ENCODE data around the gene ADCY7.

Gene ADCY7

GRCh38 chr16:50304467-50305440, 38.4 kb downstream of the ADCY7 start:
- Histone ChIP-seq H3K79me2 (no peaks in the 10 kb centered on the region), H3K9me3 (ENCODE audit: control insufficient read depth, low read length) (no peaks in the 10 kb centered on the region), H3K27me3 (ENCODE audit: control insufficient read depth, insufficient read depth, low read length) (no peaks in the 10 kb centered on the region), H3K4me3 (ENCODE audit: low read depth, low read length) (no peak overlapping the region), H3K27ac (no peak overlapping the region), H3K36me3 (ENCODE audit: control insufficient read depth, insufficient read depth, low read length) (no peaks in the 10 kb centered on the region), H3K4me1 (no peaks in the 10 kb centered on the region), H3K4me2 (ENCODE audit: low read length) (no peak overlapping the region), H2AFZ (no peak overlapping the region), H3K9ac (no peak overlapping the region)
- no peak for TF ChIP-seq CTCF (IDR thresholded peaks at IDR 0.05)

GRCh38 chr16:50305441-50306061, 39.2 kb downstream of the ADCY7 start:
- H3K4me3 ChIP-seq (ENCODE audit: low read depth, low read length), result no peak overlapping the region

GRCh38 chr16:50306287-50306686, 39.9 kb downstream of the ADCY7 start:
- no peak for TF ChIP-seq CTCF (IDR thresholded peaks at IDR 0.05)
- Histone ChIP-seq H3K4me1 (no peaks in the 10 kb centered on the region), H3K4me3 (ENCODE audit: low read depth, low read length) (no peak overlapping the region), H2AFZ (no peak overlapping the region), H3K4me2 (ENCODE audit: low read length) (no peak overlapping the region), H3K36me3 (ENCODE audit: control insufficient read depth, insufficient read depth, low read length) (no peaks in the 10 kb centered on the region), H3K79me2 (no peaks in the 10 kb centered on the region), H3K9ac (no peak overlapping the region), H3K27ac (no peak overlapping the region), H3K9me3 (ENCODE audit: control insufficient read depth, low read length) (no peaks in the 10 kb centered on the region), H3K27me3 (ENCODE audit: control insufficient read depth, insufficient read depth, low read length) (no peaks in the 10 kb centered on the region)

More at GRCh38 chr16:50305441-50306061, 39.2 kb downstream of the ADCY7 start:
- no peak overlapping the region for H3K27ac ChIP-seq
- H3K4me1 ChIP-seq, result no peaks in the 10 kb centered on the region
- H3K27me3 ChIP-seq (ENCODE audit: control insufficient read depth, insufficient read depth, low read length), result no peaks in the 10 kb centered on the region
- no peak overlapping the region for H3K4me2 ChIP-seq (ENCODE audit: low read length)
- H3K36me3 ChIP-seq (ENCODE audit: control insufficient read depth, insufficient read depth, low read length), result no peaks in the 10 kb centered on the region
- no peak overlapping the region for H3K9ac ChIP-seq
- no peak for TF ChIP-seq CTCF (IDR thresholded peaks at IDR 0.05)
- no peaks in the 10 kb centered on the region for H3K9me3 ChIP-seq (ENCODE audit: control insufficient read depth, low read length)
- H2AFZ ChIP-seq, result no peak overlapping the region
- no peaks in the 10 kb centered on the region for H3K79me2 ChIP-seq

GRCh38 chr16:50308237-50308965, 42.0 kb downstream of the ADCY7 start:
- no peak overlapping the region for H3K4me2 ChIP-seq (ENCODE audit: low read length)
- no peak overlapping the region for H3K27ac ChIP-seq

More at GRCh38 chr16:50308237-50308965, 42.0 kb downstream of the ADCY7 start:
- no peak for TF ChIP-seq CTCF (IDR thresholded peaks at IDR 0.05)
- no peak overlapping the region for H2AFZ ChIP-seq
- H3K36me3 ChIP-seq (ENCODE audit: control insufficient read depth, insufficient read depth, low read length), result no peaks in the 10 kb centered on the region
- H3K79me2 ChIP-seq, result no peaks in the 10 kb centered on the region
- no peaks in the 10 kb centered on the region for H3K9me3 ChIP-seq (ENCODE audit: control insufficient read depth, low read length)
- H3K4me1 ChIP-seq, result no peaks in the 10 kb centered on the region
- no peak overlapping the region for H3K9ac ChIP-seq
- H3K27me3 ChIP-seq (ENCODE audit: control insufficient read depth, insufficient read depth, low read length), result no peaks in the 10 kb centered on the region
- H3K4me3 ChIP-seq (ENCODE audit: low read depth, low read length), result no peak overlapping the region

Measured in parathyroid adenoma (tissue), 2 donors.